HG03460 (cell line): Measurements from ENCODE around the gene AGO1.
A peak's percentile ranks its signal among the peaks of the same experiment; 100 is the strongest.
"Not testable (repeated sequence)": the region's sequence is repeated elsewhere in the genome, so short reads cannot be mapped to it uniquely, and the experiment has no call there.

Experiments used
- ATAC-seq: cut with Tn5 transposase; IDR thresholded peaks from one replicate; pipeline ENCODE4 v1.9.1; 2021; ENCODE audit not compliant: unreplicated experiment

AGO1 gene

GRCh38 chr1:35915693-35916092 is 32.7 kb downstream of the AGO1 start:
- ATAC-seq: no peak

- ATAC-seq: no peak
These were observed 40.8 kb downstream of the AGO1 start for GRCh38 chr1:35923791-35924221.

- no peak for ATAC-seq
These were observed 41.8 kb downstream of the AGO1 start for GRCh38 chr1:35924838-35925237.

GRCh38 chr1:35925741-35926140 is 42.7 kb downstream of the AGO1 start:
- ATAC-seq: no peak

GRCh38 chr1:35927472-35927871 is 44.5 kb downstream of the AGO1 start:
- no peak for ATAC-seq

- ATAC-seq: no peak
These were observed 47.0 kb downstream of the AGO1 start for GRCh38 chr1:35929730-35930592.

- ATAC-seq: peak; percentile 88
These were observed 47.8 kb downstream of the AGO1 start, which contains the start of gene AGO3 for GRCh38 chr1:35930593-35931445. Gene AGO3 (plus strand): TSS chr1:35931105. CDS start chr1:35931427, 322 bp downstream.

GRCh38 chr1:35931446-35932157 is 48.6 kb downstream of the AGO1 start:
- peak; percentile 32 for ATAC-seq

- no peak for ATAC-seq
These were observed 49.2 kb downstream of the AGO1 start for GRCh38 chr1:35932158-35932636.

- no peak for ATAC-seq
These were observed 49.9 kb downstream of the AGO1 start for GRCh38 chr1:35932941-35933340.

- ATAC-seq: no peak
These were observed 52.7 kb downstream of the AGO1 start for GRCh38 chr1:35935442-35936388.

GRCh38 chr1:35936838-35937237 is 53.8 kb downstream of the AGO1 start:
- ATAC-seq: no peak

- no peak for ATAC-seq
These were observed 56.5 kb downstream of the AGO1 start for GRCh38 chr1:35939484-35939883.

- ATAC-seq: no peak
These were observed 62.3 kb downstream of the AGO1 start for GRCh38 chr1:35945327-35945726.

- no peak for ATAC-seq
These were observed 64.5 kb downstream of the AGO1 start for GRCh38 chr1:35947547-35947946.

GRCh38 chr1:35958558-35958957 is 75.5 kb downstream of the AGO1 start:
- ATAC-seq: no peak

- no peak for ATAC-seq
These were observed 76.3 kb downstream of the AGO1 start for GRCh38 chr1:35959304-35959703.

GRCh38 chr1:35962952-35963351 is 79.9 kb downstream of the AGO1 start:
- no peak for ATAC-seq

GRCh38 chr1:35964277-35964676 is 81.3 kb downstream of the AGO1 start:
- not testable (repeated sequence) for ATAC-seq

- ATAC-seq: no peak
These were observed 85.4 kb downstream of the AGO1 start for GRCh38 chr1:35968396-35968795.
